GM18511 (cell line): ENCODE data around the gene STK25.
A peak's percentile ranks its signal among the peaks of the same experiment; 100 is the strongest.
"Not testable (repeated sequence)": the region's sequence is repeated elsewhere in the genome, so short reads cannot be mapped to it uniquely, and the experiment has no call there.

ENCODE experiments used
- ATAC-seq: cut with Tn5 transposase; IDR thresholded peaks from one replicate; pipeline ENCODE4 v1.9.1; 2021; ENCODE audit warnings: mild to moderate bottlenecking, moderate library complexity; ENCODE audit not compliant: unreplicated experiment

The STK25 gene

DNA sequence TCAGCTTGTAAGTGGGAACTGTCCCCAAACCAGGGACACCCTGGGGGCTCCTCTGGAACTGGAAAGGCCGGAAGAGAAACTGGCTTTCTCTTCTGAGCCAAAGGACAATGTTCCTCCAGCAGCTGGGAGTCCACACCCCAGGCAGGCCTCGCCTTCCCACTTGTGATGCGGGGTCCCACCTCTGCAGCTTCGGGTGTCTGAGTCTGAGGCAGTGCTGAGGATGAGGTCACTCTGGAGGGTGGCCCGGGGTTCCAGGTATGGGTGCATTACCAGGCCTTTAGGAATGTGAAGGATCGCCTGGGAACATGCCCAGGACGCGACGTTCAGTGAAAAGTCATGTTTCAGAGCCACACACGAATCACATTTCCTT lies 32.0 kb upstream of the STK25 start:
- ATAC-seq: no peak

DNA sequence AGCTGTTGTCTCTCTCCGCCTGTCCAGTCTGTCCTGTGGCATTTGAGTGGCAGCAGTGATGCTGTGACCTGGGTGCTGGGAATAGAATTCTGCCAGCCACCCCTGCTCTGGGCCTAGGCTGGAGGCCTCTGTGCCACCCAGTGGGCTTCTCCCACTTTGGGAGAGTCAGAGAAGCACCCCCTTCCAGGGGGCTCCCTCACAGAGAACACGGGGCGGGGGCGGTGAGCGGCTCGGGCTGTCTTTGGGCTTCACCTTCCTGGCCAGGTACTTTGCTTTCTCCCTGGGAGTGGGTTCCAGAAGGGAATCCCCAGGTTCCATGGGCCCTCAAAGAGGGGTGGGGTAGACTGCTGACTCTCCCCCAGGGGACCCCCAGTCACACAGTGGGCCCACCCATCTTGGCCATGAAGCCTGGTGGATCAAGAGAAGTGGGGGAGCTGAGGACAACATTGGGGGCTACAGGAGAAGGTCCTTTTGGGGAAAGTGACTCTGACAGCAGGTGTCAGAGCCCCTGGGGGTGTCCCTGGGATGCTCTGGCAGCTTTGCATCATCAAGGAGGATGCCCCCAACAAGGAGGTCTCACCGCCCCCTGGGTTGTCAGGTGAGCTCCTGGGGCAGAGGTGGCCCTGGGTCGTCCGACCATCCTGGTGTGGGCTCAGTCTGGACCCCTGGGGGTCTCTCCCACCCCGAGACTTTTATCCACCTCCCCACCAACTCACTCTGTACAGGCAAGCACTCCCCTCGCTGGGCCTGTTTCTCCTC lies 31.4 kb upstream of the STK25 start:
- ATAC-seq: no peak

- ATAC-seq: no peak
These were observed 30.6 kb upstream of the STK25 start for GRCh38 chr2:241538838-241539615.

GRCh38 chr2:241535871-241536655 lies 27.7 kb upstream of the STK25 start:
- no peak for ATAC-seq

GRCh38 chr2:241534701-241535375 lies 26.5 kb upstream of the STK25 start:
- ATAC-seq: no peak

GRCh38 chr2:241534293-241534692 lies 25.9 kb upstream of the STK25 start:
- no peak for ATAC-seq

DNA sequence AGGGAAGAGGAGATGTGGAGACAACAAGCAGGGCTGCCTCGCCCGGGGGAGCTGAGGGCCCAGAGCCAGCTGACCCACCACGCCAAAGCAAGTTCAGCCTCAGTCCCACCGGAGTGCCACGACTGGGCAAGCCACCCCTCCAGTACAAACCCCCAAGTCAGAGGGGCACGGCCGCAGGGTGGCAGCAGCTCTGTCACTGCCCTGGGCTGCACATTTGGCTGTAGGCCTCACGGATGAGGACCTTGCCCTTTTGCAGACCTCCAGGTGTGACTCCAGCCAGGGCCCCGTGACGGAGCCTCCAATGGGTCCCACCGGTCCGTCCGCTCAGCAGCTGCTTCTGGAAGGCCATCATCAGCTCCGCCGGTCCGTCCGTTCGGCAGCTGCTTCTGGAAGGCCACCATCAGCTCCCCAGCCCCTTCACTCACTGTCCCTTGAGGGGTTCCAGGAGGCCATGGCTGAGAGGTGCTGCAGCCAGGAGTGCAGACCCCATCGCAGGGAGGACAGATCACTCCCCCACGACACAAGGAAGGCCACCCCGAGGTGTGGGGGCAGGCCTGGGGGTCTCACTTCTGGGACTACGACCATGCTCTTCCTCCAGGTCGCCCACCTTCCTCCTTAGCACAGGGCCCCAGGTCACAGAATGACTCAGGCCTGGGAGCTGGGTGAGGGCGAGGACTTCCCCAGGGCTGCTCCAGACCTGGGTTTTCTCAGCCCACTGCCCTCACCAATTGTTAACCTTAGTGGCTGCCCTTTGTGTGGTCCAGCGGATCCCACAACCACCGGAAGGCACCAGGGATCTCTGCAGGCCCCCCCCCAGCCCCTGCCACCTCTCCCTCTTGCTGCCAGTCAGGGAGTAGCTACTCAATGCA lies 24.6 kb upstream of the STK25 start:
- ATAC-seq: no peak

DNA sequence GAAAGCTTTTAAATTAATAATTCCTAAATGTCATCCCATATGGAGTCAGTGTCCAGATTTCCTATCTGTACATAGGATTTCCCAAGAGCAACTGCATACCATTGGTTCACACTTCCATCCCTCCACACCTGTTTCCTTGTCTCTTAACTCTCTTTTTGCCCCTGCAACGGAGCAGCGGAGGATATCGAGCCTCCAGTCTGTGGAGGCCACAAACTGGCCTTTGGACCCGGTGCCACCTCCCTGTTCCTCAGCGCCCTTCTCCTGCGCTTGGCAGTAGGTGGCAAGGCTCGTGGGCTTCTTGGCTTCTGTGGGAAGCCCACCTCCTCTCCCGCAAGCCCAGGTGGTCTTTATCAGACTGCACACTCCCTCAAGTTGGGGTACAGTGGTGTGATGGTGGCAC lies 23.8 kb upstream of the STK25 start:
- ATAC-seq: no peak

- ATAC-seq: no peak
These were observed 22.9 kb upstream of the STK25 start for GRCh38 chr2:241531161-241531722.

DNA sequence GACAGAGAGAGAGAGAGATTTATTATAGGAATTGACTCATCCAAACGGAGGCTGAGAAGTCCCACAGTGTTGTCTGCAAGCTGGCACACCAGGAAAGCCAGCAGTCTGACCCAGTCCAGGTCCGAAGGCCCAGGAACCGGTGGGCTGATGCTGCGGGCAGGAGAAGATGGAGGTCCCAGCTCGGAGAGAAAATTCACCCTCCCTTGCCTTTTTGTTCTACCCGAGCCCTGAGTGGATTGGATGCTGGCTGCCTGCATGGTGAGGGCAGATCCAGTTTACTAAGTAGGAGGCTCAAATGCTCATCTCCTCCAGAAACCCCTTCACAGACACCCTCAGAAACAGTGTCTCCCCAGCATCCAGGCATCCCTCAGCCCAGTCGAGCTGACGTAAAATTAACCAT lies 22.2 kb upstream of the STK25 start:
- ATAC-seq: no peak

GRCh38 chr2:241525818-241526780 lies 17.7 kb upstream of the STK25 start:
- not testable (repeated sequence) for ATAC-seq

- no peak for ATAC-seq
These were observed 14.1 kb upstream of the STK25 start for GRCh38 chr2:241522477-241522876.

DNA sequence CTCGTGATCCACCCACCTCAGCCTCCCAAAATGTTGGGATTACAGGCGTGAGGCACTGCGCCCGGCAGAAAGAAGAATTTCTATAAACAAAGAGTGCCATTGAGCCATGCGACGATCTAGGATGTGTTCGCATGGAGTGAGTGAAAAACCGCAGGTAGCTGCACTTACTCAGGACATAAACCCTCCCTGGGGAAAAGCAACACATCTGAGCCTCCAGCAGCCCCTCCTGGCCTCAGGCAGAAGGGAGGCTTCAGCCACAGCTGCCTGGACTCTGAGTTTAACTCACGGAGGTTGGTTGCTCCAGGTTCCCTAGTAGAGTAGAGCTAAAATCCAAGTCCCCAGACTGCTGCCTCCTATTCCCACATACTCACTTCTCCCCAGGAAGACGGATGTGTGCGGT lies 11.3 kb upstream of the STK25 start:
- no peak for ATAC-seq

DNA sequence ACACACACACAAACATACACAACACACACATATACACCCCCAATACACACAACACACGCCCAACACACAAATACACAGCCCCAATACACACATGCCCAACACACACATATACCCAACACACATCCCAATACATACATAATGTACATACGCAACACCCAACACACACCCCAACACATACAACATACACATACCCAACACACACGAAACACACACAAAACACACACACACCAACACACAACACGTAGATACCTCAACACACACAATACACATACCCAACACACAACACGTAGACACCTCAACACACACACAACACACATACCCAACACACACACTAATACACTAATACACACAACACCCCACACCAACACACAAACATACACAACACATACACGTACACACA lies 8.9 kb upstream of the STK25 start:
- no peak for ATAC-seq

DNA sequence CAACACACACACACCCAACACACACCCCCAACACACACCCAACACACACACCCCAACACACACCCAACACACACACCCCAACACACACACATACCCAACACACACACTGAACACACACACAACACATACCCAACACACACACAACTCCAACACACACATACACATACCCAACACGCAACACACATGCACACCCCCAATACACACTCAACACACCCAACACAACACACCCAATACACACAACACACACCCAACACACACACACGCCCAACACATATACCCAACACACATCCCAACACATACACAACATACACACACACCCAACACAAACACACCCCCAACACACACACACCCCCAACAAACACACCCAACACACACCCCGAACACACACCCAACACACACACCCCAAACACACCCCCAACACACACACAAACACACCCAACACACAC lies 8.2 kb upstream of the STK25 start:
- ATAC-seq: no peak

DNA sequence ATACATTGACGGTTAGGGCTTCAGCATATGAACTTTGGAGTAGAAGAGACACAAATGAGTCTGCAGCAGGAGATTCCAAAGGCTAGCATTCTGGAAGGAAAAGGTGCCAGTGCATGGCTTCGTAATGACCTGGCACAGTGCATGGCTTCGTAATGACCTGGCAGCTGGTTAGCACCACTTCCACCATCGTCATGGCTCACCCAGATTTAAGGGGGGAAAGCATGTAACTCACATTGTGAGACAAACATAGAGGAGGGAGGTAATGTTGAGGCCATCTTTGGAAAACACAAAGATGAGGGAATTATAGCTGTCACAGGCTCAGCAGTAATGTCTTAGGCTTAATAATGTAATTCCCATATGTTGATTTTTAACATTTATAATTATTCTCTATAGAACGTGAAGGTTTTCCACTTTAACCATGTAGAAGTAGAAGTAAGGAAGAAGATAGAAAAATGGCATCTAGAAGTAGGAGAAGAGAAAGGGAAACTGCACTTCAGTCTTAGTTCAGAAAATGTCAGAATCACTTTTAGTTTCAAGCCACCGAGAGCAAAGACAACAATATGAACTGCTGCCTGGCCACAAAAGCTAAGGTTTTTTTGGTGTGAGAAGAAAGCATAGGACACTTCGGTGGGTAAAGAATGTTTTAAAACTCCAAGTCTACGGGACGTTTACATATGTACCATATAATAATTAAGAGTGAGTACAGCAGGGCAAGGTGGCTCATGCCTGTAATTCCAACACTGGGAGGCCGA lies 6.8 kb upstream of the STK25 start:
- peak; percentile 72 for ATAC-seq

GRCh38 chr2:241514553-241514952 lies 6.2 kb upstream of the STK25 start:
- ATAC-seq: no peak
